ENCODE results near the gene INPP5A. TPM values are rescaled to one million over a fixed set of nuclear protein-coding genes. Genes with fewer than 3 reads are reported as not detected.
A peak's percentile ranks its signal among the peaks of the same experiment; 100 is the strongest.

INPP5A gene
- total RNA-seq, 2 donors from 2014 or later: 20.7 to 26.7 TPM

DNA sequence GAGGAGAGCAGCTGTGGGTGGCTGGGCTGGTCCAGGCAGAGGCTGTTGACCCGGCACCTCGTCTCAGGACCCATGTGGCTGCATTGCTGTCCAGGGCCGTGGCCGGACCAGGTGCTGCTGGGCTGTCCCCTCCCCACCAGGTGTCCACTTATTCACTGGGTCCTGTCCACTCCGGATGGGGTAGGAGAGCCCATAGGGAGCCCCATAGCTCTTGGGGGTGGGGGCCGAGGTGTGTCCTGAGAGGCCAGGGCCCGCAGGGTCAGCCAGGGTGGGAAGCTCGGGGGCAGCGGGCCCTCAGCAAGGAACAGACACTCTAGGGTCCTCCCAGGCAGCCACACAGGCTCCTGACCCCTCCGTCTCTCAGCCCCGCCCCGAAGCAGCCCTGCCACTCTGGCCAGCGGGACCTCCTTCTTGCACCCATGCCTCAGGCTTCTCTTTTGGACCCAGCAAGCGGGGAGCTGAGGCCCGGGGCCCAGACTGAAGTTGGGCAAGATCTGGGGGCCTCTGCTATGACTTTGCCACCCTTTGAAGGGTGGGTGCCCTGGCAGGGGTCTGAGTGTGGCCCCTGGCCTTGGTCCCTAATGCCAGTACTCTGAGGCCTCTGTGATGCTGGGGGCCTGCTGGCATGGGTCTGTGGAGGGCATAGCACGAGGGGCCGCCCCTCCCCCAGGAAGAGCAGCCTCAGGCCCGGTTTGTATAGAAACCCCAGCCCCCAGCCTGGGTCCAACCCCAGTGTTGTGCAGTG, 162.0 kb downstream of the INPP5A start:
- no peak overlapping the region for H3K4me3 ChIP-seq (ENCODE audit: low read length)
- H3K36me3 ChIP-seq (ENCODE audit: control insufficient read depth, insufficient read depth, low read length): no peaks in the 10 kb centered on the region
- TF ChIP-seq, protein P1, sequence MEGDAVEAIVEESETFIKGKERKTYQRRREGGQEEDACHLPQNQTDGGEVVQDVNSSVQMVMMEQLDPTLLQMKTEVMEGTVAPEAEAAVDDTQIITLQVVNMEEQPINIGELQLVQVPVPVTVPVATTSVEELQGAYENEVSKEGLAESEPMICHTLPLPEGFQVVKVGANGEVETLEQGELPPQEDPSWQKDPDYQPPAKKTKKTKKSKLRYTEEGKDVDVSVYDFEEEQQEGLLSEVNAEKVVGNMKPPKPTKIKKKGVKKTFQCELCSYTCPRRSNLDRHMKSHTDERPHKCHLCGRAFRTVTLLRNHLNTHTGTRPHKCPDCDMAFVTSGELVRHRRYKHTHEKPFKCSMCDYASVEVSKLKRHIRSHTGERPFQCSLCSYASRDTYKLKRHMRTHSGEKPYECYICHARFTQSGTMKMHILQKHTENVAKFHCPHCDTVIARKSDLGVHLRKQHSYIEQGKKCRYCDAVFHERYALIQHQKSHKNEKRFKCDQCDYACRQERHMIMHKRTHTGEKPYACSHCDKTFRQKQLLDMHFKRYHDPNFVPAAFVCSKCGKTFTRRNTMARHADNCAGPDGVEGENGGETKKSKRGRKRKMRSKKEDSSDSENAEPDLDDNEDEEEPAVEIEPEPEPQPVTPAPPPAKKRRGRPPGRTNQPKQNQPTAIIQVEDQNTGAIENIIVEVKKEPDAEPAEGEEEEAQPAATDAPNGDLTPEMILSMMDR (conservative IDR thresholded peaks at IDR 0.05): no peak
- H3K4me1 ChIP-seq (ENCODE audit: control insufficient read depth, insufficient read depth, low read length): no peaks in the 10 kb centered on the region
- no peaks in the 10 kb centered on the region for H3K27me3 ChIP-seq (ENCODE audit: control insufficient read depth, insufficient read depth, low read length, poor library complexity, severe bottlenecking)
- no peak overlapping the region for H3K27ac ChIP-seq (ENCODE audit: low read depth, low read length)
- H3K9me3 ChIP-seq (ENCODE audit: control insufficient read depth, low read length): peaks cover 8% of the 10 kb centered on the region
- no peaks in the 10 kb centered on the region for H3K27me3 Mint-ChIP-seq (ENCODE audit: insufficient read depth)
- no peaks in the 10 kb centered on the region for H3K4me1 Mint-ChIP-seq
- peaks cover 9% of the 10 kb centered on the region for H3K36me3 Mint-ChIP-seq (ENCODE audit: low read depth)
- whole genome bisulfite sequencing, 2 experiments (ENCODE audit: insufficient coverage in 1 of 2, insufficient read length in 1 of 2): 94 to 95% methylated on average over 12 to 18 of the region's 18 CpGs
- H3K9me3 Mint-ChIP-seq: peaks cover 5% of the 10 kb centered on the region
- H3K27ac Mint-ChIP-seq: no peak overlapping the region
- no peak overlapping the region for H3K9ac ChIP-seq (ENCODE audit: extremely low read depth, low read length, poor library complexity, severe bottlenecking)
- H3K4me3 Mint-ChIP-seq: no peak overlapping the region
- peak; percentile 33 for DNase-seq

DNA sequence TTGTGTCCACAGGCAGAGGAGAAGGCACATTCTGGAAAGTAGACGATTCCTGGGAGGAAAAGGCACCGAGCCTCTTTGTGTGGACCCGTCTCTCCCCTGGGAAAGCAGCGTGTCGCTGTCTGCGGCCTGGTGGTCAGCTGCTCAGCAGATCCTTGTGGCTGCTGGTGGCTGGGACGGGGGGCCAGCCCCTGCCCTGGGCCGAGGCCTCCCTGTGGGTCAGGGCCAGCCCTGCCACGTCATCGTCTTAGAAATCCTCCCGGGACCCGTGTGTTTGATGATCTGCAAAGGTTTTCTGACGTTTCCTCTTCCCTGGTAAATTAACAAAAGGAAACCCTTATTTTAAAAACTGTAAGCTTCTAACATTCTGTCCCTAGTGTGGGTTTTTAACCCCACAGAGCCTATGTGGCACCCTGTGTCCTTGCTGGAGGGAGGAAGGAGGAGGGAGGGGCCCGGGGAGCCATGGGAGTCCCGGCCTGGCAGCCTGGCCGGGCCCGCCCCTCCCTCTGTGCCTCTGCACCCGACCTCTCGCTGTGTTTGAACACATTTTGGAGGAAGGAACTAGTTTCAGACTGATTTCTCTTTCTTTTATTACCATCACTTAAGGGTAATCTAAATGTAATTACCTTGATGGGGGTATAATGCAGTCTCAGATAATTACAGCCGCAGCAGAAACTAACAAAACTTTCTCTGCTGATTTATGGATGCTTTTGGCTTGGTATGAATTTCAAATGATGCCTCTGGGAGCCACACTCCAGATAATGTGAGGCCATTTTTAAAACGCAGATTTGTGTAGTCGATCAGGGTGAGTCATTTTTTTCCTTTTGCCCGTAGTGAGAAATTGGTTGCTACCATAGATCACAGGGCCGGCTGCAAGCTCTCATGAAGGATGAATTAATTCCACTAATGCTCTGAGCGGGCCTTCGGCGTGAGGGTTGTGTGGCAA, 162.8 kb downstream of the INPP5A start:
- Histone ChIP-seq H3K9me3 (ENCODE audit: control insufficient read depth, low read length) (peaks cover 3% of the 10 kb centered on the region), H3K4me3 (ENCODE audit: low read length) (no peak overlapping the region), H3K9ac (ENCODE audit: extremely low read depth, low read length, poor library complexity, severe bottlenecking) (no peak overlapping the region), H3K27ac (ENCODE audit: low read depth, low read length) (no peak overlapping the region), H3K4me1 (ENCODE audit: control insufficient read depth, insufficient read depth, low read length) (no peaks in the 10 kb centered on the region), H3K27me3 (ENCODE audit: control insufficient read depth, insufficient read depth, low read length, poor library complexity, severe bottlenecking) (no peaks in the 10 kb centered on the region), H3K36me3 (ENCODE audit: control insufficient read depth, insufficient read depth, low read length) (no peaks in the 10 kb centered on the region)
- TF ChIP-seq, protein P1 (conservative IDR thresholded peaks at IDR 0.05): no peak
- Mint-ChIP-seq H3K4me1 (no peaks in the 10 kb centered on the region), H3K36me3 (ENCODE audit: low read depth) (peaks cover 15% of the 10 kb centered on the region), H3K27ac (no peak overlapping the region), H3K27me3 (ENCODE audit: insufficient read depth) (no peaks in the 10 kb centered on the region), H3K9me3 (peaks cover 8% of the 10 kb centered on the region), H3K4me3 (no peak overlapping the region)
- peak; percentile 41 for DNase-seq
- 90% methylated on average over 17 to 24 of the region's 27 CpGs for WGBS, 2 experiments (ENCODE audit: insufficient coverage in 1 of 2, insufficient read length in 1 of 2)

DNA sequence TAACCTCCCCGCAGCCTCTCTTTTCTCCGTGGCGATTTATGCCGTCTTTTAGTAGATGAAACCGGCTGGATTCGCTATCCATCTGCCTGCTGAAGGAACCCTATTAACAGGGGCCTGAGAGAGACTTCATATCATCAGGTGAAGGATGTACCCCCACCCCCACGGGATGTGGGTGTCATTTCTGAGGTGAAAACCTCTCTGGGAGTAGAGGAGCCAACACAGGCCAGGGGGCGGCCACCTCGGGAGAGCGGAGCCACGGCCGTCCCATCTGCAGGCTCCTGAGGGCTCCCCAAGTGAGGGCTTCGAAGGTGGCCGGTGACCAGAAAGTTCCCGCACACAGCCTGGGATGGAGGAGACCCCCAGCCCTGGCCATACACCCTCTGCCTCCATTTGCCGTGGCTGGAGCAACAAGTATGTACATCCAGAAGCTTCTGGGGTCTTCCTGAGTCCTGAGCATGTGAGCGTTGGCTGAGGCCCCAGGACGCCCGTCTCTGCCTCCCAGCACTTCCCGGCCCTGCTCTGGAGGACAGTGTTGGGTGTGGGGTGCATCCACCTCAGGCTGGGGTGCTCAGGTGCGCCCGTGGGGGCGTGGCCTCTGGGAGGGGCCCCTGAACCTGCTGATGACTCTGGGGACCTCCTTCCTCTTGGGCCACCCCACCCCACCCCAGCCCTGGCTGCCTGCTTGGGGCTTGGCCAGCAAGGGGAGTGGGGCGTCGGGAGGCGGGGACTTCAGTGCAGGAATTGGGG, 163.7 kb downstream of the INPP5A start:
- Mint-ChIP-seq H3K27ac (no peak overlapping the region), H3K36me3 (ENCODE audit: low read depth) (peaks cover 23% of the 10 kb centered on the region), H3K4me3 (no peak overlapping the region), H3K9me3 (peaks cover 17% of the 10 kb centered on the region), H3K4me1 (no peaks in the 10 kb centered on the region), H3K27me3 (ENCODE audit: insufficient read depth) (no peaks in the 10 kb centered on the region)
- no peak overlapping the region for H3K9ac ChIP-seq (ENCODE audit: extremely low read depth, low read length, poor library complexity, severe bottlenecking)
- H3K27ac ChIP-seq (ENCODE audit: low read depth, low read length): no peak overlapping the region
- 93 to 94% methylated on average over 11 to 26 of the region's 26 CpGs for WGBS, 2 experiments (ENCODE audit: insufficient coverage in 1 of 2, insufficient read length in 1 of 2)
- no peaks in the 10 kb centered on the region for H3K36me3 ChIP-seq (ENCODE audit: control insufficient read depth, insufficient read depth, low read length)
- no peak overlapping the region for H3K4me3 ChIP-seq (ENCODE audit: low read length)
- H3K27me3 ChIP-seq (ENCODE audit: control insufficient read depth, insufficient read depth, low read length, poor library complexity, severe bottlenecking): no peaks in the 10 kb centered on the region
- TF ChIP-seq, protein P1 (conservative IDR thresholded peaks at IDR 0.05): no peak
- DNase-seq: peak; percentile 38
- H3K9me3 ChIP-seq (ENCODE audit: control insufficient read depth, low read length): peaks cover 11% of the 10 kb centered on the region
- no peaks in the 10 kb centered on the region for H3K4me1 ChIP-seq (ENCODE audit: control insufficient read depth, insufficient read depth, low read length)
